WI38 (cell line): ENCODE measurements around the gene CDC26.

Source experiments
- H3K4me3 ChIP-seq: 2 replicates; pipeline ENCODE4 v1.5.1; 2011; ENCODE audit warnings: low read depth, mild to moderate bottlenecking, control low read depth, low read length
- TF ChIP-seq, protein P1 (sequence below): IDR thresholded peaks from 2 replicates; pipeline ENCODE4 v1.5.1; 2012; ENCODE audit warnings: low read depth, mild to moderate bottlenecking, control low read depth, low read length

The CDC26 gene

DNA sequence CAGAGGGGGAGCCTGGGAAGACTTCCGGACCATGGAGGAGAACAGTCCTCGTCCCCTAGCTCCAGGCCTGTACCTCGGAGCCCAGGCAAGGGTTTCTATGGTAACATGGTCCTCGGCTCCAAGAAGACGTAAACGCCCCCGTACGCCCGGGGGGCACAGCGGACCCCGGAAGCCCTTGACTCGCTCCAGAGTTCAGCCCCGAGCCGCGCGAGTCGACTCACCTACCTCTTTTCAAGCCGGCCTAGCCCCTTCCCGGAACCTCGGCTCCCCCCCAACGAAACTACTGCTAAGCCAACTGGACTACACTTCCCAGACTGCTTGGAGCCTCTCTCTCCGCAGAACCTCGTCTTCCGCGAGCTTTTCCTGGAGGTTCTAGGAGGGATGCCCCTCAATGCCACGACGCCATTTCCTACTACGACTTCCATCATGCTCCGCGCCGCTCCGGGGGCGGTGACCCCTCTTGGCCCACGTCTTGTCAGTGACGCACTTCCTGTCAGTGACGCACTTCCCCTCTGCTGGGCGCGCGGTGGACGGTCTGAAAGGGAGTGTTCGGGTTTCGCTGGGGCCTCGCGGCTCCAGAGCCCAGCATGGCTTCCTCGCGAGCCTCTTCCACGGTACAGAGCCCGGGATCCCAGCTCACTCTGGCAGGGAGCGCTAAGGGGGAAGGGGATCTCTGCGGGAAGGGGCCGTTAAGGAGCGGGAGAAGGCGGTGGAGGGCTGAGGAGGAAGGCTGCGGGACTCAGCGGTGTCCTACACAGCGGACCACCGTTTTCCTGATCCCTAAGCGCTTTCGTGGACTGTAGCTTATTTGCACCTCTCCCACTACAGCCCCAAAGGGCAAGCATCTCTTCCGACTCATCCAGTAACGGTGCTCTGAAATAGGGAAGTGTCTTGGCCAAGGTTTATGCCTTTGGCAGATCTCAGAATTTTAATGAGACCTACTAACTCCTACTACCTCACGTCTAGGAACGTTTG lies at the start of gene CDC26, which contains the start of gene PRPF4:
TSS of gene CDC26 (minus strand) at position 416 of the 975 bp plus-strand sequence. CDS start 3,065 bp downstream, outside the sequence.
TSS of gene PRPF4 (plus strand) at position 502 of the 975 bp plus-strand sequence. CDS start at position 588, 86 bp downstream.
- TF ChIP-seq, protein P1, sequence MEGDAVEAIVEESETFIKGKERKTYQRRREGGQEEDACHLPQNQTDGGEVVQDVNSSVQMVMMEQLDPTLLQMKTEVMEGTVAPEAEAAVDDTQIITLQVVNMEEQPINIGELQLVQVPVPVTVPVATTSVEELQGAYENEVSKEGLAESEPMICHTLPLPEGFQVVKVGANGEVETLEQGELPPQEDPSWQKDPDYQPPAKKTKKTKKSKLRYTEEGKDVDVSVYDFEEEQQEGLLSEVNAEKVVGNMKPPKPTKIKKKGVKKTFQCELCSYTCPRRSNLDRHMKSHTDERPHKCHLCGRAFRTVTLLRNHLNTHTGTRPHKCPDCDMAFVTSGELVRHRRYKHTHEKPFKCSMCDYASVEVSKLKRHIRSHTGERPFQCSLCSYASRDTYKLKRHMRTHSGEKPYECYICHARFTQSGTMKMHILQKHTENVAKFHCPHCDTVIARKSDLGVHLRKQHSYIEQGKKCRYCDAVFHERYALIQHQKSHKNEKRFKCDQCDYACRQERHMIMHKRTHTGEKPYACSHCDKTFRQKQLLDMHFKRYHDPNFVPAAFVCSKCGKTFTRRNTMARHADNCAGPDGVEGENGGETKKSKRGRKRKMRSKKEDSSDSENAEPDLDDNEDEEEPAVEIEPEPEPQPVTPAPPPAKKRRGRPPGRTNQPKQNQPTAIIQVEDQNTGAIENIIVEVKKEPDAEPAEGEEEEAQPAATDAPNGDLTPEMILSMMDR, result no peak
- peak within 1 kb of the TSS; percentile 80 for H3K4me3 ChIP-seq

DNA sequence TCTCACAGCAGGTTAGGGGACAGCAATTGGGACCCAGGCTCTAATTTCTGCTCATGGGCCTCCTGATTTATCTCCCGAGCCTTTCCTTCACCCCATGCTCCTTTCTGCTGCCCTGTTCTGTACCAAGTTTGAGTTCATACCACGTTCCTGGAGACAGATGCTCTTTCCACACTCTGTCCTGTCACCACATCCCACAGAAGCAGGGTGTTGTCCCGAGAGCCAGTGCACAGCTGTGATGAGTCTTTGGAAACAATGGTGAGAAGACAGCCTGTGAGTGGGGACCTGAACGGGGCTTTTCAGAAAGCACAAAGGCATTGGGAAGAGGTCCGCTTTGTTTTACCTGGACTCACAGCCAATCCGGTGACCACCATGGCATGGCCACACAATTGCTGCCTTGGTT lies 47.3 kb upstream of the CDC26 start:
- no peak overlapping the region for H3K4me3 ChIP-seq
- TF ChIP-seq, protein P1, result no peak

DNA sequence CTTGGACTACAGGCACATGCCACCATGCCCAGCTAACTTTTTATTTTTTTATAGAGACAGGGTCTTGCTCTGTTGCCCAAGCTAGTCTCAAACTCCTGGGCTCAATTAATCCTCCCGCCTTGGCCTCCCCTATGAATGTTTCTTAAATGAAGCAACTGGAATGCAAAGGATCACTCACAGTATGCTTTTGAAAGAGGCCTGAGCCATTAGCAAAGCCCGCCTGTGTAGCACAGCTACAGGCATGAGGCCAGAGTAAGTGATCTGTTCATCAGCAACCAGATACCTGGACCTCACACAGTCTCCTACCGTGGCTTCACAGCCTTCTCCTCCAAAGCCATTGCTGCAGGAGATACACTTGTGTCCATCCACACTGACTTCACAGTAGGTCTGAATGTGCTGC lies 44.7 kb upstream of the CDC26 start:
- TF ChIP-seq, protein P1, result no peak

DNA sequence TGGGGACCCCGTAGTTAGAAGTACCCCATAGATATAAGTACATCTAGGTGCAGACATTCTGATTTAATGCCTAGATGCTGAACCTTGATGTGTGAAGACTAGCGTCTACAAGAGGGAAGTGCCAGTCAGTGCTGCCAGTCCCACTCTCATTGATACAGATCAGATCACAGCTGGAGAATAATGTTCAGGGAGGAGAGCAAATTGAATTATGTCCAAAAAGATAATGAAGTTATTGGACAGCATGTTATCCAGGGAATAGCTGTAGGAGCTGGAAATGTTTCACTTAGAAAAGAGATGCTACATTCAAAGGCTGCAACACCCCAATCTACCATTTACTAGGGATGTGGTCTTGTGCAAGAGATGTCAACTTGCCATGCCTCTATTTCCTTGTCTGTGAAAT lies 43.7 kb upstream of the CDC26 start:
- TF ChIP-seq, protein P1, result no peak
- no peak overlapping the region for H3K4me3 ChIP-seq

More for the DNA sequence above, 44.7 kb upstream of the CDC26 start:
- H3K4me3 ChIP-seq, result no peak overlapping the region

DNA sequence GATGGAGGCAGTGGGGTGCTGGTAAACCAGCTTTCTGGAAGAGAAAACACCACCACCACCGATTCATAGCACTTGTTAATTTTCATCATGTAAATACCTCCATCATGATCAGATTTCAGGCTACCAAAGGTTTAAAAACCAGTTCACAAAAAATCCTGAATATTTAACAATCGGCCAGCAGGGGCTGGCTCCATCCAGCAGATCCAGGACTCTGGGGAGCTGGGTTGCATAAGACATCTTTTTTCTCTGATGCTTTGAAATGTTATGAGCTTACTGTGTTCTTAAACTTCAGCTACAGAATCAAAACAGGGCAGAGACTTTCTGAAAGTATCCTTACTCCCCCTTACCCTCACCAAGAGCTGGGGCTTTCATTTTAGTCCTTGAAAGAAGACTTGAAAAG lies 42.4 kb upstream of the CDC26 start:
- TF ChIP-seq, protein P1, result peak; percentile 12; the same call in 1 of the 2 replicates
- H3K4me3 ChIP-seq, result no peak overlapping the region

DNA sequence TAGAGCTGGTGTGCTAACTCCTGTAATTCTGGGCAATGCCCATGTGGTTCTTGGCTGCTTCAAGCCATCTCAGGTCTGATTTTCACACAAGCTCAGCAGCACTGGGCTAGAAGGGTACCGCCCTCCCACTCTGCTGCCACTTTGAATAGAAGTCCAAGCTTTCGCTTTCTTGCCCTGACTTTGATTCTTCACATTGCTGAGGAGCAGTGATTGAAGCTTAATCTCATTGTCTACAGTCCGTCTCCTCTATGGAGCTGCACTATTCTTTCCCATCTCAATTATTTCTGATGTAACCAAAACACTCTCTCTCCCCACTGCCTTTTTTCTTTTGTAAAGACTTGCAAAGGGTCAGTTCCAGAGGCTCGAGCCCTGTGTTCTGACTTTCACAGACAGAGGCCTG lies 40.7 kb upstream of the CDC26 start:
- no peak overlapping the region for H3K4me3 ChIP-seq
- TF ChIP-seq, protein P1, result no peak

DNA sequence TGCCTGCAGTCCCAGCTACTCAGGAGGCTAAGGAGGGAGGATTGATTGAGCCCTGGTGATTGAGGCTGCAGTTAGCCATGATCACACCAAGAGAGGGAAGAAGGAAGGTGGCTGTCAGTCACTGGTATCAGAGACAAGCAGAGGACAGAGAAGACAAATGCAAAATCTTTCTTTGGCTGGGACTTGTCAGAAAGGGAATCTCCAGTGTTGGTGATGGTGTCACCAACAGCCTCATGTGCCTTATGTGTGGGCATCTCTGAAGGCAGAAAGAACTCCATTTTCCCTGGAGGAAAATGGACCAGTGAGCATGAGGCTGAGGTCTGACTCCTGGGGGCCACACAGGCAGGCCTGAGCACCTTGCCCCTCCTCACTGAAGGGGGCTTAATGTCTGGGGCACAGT lies 39.9 kb upstream of the CDC26 start:
- H3K4me3 ChIP-seq, result no peak overlapping the region
- TF ChIP-seq, protein P1, result no peak
